Sigmoid colon (tissue), 7 donors: ENCODE results near the gene GRAP2. TPM values are rescaled to one million over a fixed set of nuclear protein-coding genes. Genes with fewer than 3 reads are reported as not detected.

Source experiments
- DNase-seq: peaks from one replicate; pipeline ENCODE4 v3.0.0-alpha.2; 2019
- H3K27ac ChIP-seq, 4 donors: fragments of 200-600 bp; sonication (generic); one replicate each; pipeline ENCODE4 v1.5.1; 2016 to 2019; ENCODE audit warnings: mild to moderate bottlenecking in 1 of 4
- H3K27me3 ChIP-seq, 3 donors: fragments of 200-600 bp; sonication (generic); one replicate each; pipeline ENCODE4 v1.5.1; 2019; ENCODE audit warnings: mild to moderate bottlenecking in 1 of 3
- H3K36me3 ChIP-seq, 4 donors: fragments of 200-600 bp; sonication (generic); one replicate each; pipeline ENCODE4 v1.5.1; 2016 to 2019
- H3K4me1 ChIP-seq, 4 donors: fragments of 200-600 bp; sonication (generic); one replicate each; pipeline ENCODE4 v1.5.1; 2017 to 2019
- H3K4me3 ChIP-seq, 4 donors: fragments of 200-600 bp; sonication (generic); one replicate each; pipeline ENCODE4 v1.5.1; 2017 to 2019; ENCODE audit warnings: mild to moderate bottlenecking in 2 of 4, moderate library complexity in 1 of 4
- H3K9me3 ChIP-seq, 4 donors: fragments of 200-600 bp in 3 of 4; sonication (generic) in 3 of 4; one replicate each; pipeline versions ENCODE4 v1.5.1 to v1.6.1; 2013 to 2019
- EP300 ChIP-seq, 4 donors: sonication (generic); formaldehyde crosslinking; IDR thresholded peaks; one replicate each; pipeline ENCODE4 v1.6.1; 2017; ENCODE audit warnings: antibody characterized with exemption in 4 of 4
- POLR2A ChIP-seq, 2 donors: fragments of 450-650 bp; IDR thresholded peaks; one replicate each; pipeline ENCODE4 v1.6.1; 2016; ENCODE audit warnings: antibody characterized with exemption in 2 of 2, mild to moderate bottlenecking in 2 of 2, moderate library complexity in 2 of 2
- POLR2AphosphoS5 ChIP-seq, 4 donors: sonication (generic); formaldehyde crosslinking; IDR thresholded peaks; one replicate each; pipeline ENCODE4 v1.6.1; 2017; ENCODE audit warnings: antibody characterized with exemption in 4 of 4
- WGBS, 2 donors: extraction: QIAGEN DNeasy Blood & Tissue Kit; methylation state at CpG; one replicate each; pipeline ENCODE4 v1.1.7; 2013; 5-methylcytosine and 5-hydroxymethylcytosine counted together
- intact Hi-C: fragments of 100-400 bp; cut with DNase I; formaldehyde crosslinking; loops from one replicate; pipeline ENCODE4 v1.15.1; 2023
- polyA plus RNA-seq, 3 donors: library from polyadenylated mRNA; stranded (reverse); fragments of 200-250 nt; gene quantifications; one replicate each; pipeline ENCODE4 v1.2.3, GENCODE V29; 2013
- total RNA-seq, 4 donors: library from RNA; depleted of rRNA; stranded (reverse); fragments of >200 nt; gene quantifications; one replicate each; pipeline ENCODE4 v1.1.0, GENCODE V29; 2016
- TF ChIP-seq, protein P1 (sequence below), 4 experiments: fragments of 450-650 bp in 3 of 4; fragments of 200-600 bp in 1 of 4; IDR thresholded peaks; one replicate each; pipeline ENCODE4 v1.5.1; 2016 to 2019; ENCODE audit warnings: antibody characterized with exemption in 4 of 4, mild to moderate bottlenecking in 3 of 4, moderate library complexity in 2 of 4
- donor health status: healthy with polysubstance abuse.
- donor health status: Bipolar disorder and iron deficiency.
- donor health status: healthy.

GRAP2 gene
- total and polyA plus RNA-seq, 7 donors = 0.46 to 9.7 (median 1.4) TPM

DNA sequence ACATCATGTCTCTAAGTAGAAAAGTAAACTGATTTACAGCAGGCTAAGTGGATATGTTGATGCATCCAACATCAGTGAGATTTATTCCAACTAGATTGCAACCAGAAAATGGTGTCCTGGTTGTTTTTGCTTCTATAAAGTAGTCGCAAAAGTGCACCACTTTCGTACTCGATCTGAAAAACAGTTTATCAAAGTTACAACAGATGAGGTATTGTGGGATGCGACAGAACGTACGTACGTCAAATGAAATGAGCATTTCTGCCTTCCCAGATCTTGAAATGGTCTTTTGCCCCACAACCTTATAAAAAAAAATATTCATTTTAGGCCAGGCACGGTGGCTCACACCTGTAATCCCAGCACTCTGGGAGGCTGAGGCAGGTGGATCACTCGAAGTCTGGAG, 13.7 kb downstream of the GRAP2 start:
- H3K36me3 ChIP-seq = no peaks in the 10 kb centered on the region
- no peak for DNase-seq
- peaks cover 0 to 41% (median 7%) of the 10 kb centered on the region in 3 donors for H3K27me3 ChIP-seq
- no peaks in the 10 kb centered on the region for H3K9me3 ChIP-seq
- no peaks in the 10 kb centered on the region for H3K4me1 ChIP-seq
- intact Hi-C loops = no loop called here
- TF ChIP-seq EP300 (IDR thresholded peaks at IDR 0.05) = no peak
- WGBS, 2 donors = 82 to 88% methylated on average over 9 of the region's 9 CpGs
- no peak overlapping the region for H3K27ac ChIP-seq
- no peak overlapping the region for H3K4me3 ChIP-seq

DNA sequence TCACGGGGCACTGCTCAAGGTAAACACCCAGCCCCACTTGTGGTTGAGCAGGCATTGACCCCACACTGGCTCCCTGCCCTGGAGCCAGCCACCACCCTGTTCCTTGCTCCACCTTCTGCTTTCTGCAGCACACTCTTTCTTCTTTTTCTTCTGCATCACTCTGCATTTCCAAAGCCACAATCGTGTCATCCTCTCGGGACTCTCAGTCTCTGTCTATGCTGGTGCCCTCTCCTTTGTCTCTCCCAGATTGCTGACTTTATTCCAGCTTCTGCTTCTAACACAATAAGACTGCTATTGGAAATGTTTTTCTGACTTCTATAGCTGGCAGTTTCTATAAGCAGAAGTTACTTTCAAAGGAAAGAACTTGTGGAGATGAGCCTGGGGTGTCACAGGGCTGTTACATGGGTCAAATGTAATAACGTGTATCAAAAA, 14.4 kb downstream of the GRAP2 start:
- intact Hi-C loops = no loop called here
- TF ChIP-seq EP300 (IDR thresholded peaks at IDR 0.05) (no peak), POLR2A (IDR thresholded peaks at IDR 0.05) (no peak), POLR2AphosphoS5 (IDR thresholded peaks at IDR 0.05) (no peak)
- TF ChIP-seq, protein P1, sequence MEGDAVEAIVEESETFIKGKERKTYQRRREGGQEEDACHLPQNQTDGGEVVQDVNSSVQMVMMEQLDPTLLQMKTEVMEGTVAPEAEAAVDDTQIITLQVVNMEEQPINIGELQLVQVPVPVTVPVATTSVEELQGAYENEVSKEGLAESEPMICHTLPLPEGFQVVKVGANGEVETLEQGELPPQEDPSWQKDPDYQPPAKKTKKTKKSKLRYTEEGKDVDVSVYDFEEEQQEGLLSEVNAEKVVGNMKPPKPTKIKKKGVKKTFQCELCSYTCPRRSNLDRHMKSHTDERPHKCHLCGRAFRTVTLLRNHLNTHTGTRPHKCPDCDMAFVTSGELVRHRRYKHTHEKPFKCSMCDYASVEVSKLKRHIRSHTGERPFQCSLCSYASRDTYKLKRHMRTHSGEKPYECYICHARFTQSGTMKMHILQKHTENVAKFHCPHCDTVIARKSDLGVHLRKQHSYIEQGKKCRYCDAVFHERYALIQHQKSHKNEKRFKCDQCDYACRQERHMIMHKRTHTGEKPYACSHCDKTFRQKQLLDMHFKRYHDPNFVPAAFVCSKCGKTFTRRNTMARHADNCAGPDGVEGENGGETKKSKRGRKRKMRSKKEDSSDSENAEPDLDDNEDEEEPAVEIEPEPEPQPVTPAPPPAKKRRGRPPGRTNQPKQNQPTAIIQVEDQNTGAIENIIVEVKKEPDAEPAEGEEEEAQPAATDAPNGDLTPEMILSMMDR (IDR thresholded peaks at IDR 0.05) = no peak
- WGBS, 2 donors = 41 to 44% methylated on average over 4 of the region's 4 CpGs
- H3K27ac ChIP-seq = no peak overlapping the region
- peaks cover 0 to 35% (median 12%) of the 10 kb centered on the region in 3 donors for H3K27me3 ChIP-seq
- H3K36me3 ChIP-seq = no peaks in the 10 kb centered on the region
- H3K4me3 ChIP-seq = no peak overlapping the region
- no peaks in the 10 kb centered on the region for H3K9me3 ChIP-seq
- H3K4me1 ChIP-seq = no peaks in the 10 kb centered on the region
- no peak for DNase-seq

DNA sequence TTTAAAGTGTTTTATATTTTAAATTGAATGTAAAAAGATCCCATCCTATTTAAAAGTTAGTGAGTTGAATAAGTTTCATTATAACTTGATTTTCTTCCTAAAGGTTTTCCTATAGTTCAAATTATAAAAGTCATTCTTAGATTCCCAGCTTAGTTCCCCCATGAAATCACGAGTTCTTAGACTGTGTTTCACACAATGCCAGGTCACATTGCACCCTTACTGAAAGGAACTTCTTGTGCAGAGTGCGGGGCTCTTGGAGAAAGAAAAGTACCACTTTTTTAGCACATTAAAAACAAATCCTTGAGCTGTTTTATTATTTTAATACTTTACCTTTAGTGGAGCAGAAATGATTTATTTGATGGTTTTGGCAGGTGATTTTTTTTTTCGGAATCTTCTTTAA, 15.6 kb downstream of the GRAP2 start:
- 84% methylated on average over 3 of the region's 3 CpGs for WGBS, 2 donors
- intact Hi-C loops = no loop called here

DNA sequence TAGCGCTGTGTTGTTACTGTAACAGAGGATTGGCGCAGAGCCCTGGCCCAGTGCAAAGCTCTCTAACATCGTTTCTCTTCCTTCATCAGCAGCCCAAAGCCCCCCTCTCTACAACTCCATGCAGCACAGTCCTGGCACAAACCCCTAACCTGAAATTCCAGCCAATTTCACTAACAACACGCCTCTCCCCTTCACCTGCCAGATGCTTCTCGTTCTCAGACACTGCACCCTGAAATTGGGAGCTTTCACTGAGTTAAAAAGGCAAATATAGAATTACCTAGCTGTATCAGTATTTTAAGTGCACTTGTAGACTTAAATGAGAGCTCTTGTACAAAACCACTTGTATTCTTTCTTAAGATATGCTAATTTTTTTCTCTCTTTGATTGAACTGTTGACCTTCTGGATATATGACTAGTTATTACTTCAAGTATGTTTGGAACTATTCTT, 16.3 kb downstream of the GRAP2 start:
- no peak for DNase-seq
- no peaks in the 10 kb centered on the region for H3K4me1 ChIP-seq
- H3K27ac ChIP-seq = no peak overlapping the region
- no peak overlapping the region for H3K4me3 ChIP-seq
- H3K27me3 ChIP-seq = peaks cover 0 to 20% (median 7%) of the 10 kb centered on the region in 3 donors
- intact Hi-C loops = no loop called here
- no peak for TF ChIP-seq POLR2A (IDR thresholded peaks at IDR 0.05)
- TF ChIP-seq, protein P1 (IDR thresholded peaks at IDR 0.05) = no peak
- TF ChIP-seq EP300 (IDR thresholded peaks at IDR 0.05) = no peak
- TF ChIP-seq POLR2AphosphoS5 (IDR thresholded peaks at IDR 0.05) = no peak
- no peaks in the 10 kb centered on the region for H3K36me3 ChIP-seq
- no peaks in the 10 kb centered on the region for H3K9me3 ChIP-seq
- 60 to 65% methylated on average over 5 of the region's 5 CpGs for WGBS, 2 donors

More for the DNA sequence above, 15.6 kb downstream of the GRAP2 start:
- Histone ChIP-seq H3K27me3 (peaks cover 0 to 27% (median 14%) of the 10 kb centered on the region in 3 donors), H3K4me1 (no peaks in the 10 kb centered on the region), H3K27ac (no peak overlapping the region), H3K9me3 (no peaks in the 10 kb centered on the region), H3K36me3 (no peaks in the 10 kb centered on the region), H3K4me3 (no peak overlapping the region)
- TF ChIP-seq POLR2A (IDR thresholded peaks at IDR 0.05) = no peak
- no peak for TF ChIP-seq POLR2AphosphoS5 (IDR thresholded peaks at IDR 0.05)
- TF ChIP-seq, protein P1 (IDR thresholded peaks at IDR 0.05) = no peak
- no peak for TF ChIP-seq EP300 (IDR thresholded peaks at IDR 0.05)
- no peak for DNase-seq

DNA sequence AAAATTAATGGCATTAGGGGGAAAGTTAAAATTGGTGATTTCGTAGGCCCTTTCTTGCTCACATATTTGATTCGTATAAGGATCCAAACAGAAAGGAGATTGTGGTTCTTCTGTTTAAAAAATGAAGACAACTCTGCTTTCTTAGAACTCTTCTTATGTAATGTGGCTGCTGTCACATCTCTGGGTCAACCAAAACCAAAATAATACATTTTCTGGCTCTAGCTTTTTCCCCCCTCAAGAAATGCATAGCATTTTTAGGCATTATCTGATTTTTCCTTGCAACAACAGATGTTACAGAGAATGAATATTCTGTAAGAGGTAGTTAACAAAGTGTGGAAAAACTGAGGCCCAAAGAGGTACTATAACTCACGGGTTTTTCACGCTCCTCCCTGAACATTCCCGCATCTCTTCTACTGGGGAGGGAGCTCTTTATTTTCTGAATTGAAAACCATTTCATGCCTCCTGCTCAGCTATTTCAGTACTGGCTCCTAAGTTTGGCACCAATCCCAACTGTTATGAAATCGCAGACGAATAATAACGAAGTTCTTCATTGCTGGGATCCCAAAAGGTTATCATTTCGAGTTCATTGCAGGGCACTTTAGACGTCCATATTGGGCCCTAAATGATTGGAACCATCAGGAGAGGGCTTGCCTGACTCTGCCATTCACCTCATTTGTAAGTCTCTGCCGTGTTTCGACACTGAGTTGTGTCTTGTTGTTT, 17.1 kb downstream of the GRAP2 start:
- intact Hi-C loops = no loop called here
- no peaks in the 10 kb centered on the region for H3K4me1 ChIP-seq
- 66 to 73% methylated on average over 12 of the region's 12 CpGs for WGBS, 2 donors
- H3K4me3 ChIP-seq = no peak overlapping the region
- no peak for DNase-seq
- no peak for TF ChIP-seq POLR2AphosphoS5 (IDR thresholded peaks at IDR 0.05)
- TF ChIP-seq POLR2A (IDR thresholded peaks at IDR 0.05) = no peak
- TF ChIP-seq EP300 (IDR thresholded peaks at IDR 0.05) = no peak
- TF ChIP-seq, protein P1 (IDR thresholded peaks at IDR 0.05) = no peak
- H3K36me3 ChIP-seq = no peaks in the 10 kb centered on the region
- H3K9me3 ChIP-seq = no peaks in the 10 kb centered on the region
- no peak overlapping the region for H3K27ac ChIP-seq
- peaks cover 0 to 14% (median 7%) of the 10 kb centered on the region in 3 donors for H3K27me3 ChIP-seq
